GM12801 (cell line): ENCODE measurements around the gene SLC2A13.

ENCODE experiments used
- TF ChIP-seq, protein P1 (sequence below): IDR thresholded peaks from one replicate; pipeline ENCODE4 v1.5.1; 2011; ENCODE audit warnings: control low read depth; ENCODE audit not compliant: insufficient read length; ENCODE audit errors: extremely low read depth

SLC2A13 gene

DNA sequence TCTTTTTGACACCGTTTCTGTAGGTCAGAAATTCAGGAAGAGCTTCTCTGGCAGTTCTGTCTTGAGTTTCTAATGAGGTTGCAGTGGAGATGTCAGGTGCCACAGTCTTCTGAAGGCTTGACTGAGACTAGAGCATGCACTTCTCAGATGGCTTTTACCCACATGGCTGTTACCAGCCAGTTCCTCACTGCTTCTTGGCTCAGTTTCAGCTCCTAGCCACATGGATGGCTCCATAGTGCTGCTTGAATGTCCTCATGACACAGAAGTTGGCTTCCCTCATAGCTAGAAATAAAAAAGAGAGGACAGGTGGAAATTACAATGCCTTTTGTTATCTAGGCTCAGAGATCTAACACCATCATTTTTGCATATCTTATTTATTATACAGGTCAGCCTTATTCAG lies 38.1 kb upstream of the SLC2A13 start:
- TF ChIP-seq, protein P1, sequence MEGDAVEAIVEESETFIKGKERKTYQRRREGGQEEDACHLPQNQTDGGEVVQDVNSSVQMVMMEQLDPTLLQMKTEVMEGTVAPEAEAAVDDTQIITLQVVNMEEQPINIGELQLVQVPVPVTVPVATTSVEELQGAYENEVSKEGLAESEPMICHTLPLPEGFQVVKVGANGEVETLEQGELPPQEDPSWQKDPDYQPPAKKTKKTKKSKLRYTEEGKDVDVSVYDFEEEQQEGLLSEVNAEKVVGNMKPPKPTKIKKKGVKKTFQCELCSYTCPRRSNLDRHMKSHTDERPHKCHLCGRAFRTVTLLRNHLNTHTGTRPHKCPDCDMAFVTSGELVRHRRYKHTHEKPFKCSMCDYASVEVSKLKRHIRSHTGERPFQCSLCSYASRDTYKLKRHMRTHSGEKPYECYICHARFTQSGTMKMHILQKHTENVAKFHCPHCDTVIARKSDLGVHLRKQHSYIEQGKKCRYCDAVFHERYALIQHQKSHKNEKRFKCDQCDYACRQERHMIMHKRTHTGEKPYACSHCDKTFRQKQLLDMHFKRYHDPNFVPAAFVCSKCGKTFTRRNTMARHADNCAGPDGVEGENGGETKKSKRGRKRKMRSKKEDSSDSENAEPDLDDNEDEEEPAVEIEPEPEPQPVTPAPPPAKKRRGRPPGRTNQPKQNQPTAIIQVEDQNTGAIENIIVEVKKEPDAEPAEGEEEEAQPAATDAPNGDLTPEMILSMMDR: no peak

DNA sequence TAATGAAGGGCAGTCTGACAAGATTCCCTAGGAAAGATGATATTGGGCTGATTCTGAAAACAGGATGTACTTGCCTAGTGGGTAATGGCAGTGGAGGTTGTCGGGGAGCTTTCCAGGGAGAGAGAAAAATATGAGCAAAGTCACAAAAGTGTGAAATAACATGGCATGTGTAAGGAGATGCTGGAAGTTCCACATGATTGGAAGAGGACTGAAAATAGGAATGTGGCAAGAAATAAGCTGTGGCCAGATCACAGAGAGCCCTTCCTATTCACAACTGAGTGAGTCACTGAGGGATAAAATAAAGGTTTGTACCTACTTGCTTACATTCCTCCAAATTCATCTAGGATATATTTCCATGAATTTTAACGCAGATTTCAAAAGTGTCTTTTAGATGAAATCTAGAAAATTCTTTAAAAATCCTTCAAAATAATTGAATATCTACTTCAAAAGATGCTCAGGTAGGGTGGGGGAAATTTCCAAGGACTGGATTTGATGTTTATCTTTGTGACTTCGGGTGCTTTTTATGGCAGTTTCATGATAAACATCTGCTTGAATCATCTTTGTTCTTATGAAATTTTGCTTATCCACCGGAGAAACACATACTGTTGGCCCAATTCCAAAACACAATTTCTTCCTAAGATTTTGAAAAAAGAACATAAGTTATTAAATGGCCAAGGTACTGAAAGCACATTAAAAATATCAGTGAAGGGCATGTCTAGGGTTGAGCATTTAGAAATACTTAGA lies 36.3 kb upstream of the SLC2A13 start:
- TF ChIP-seq, protein P1: no peak

DNA sequence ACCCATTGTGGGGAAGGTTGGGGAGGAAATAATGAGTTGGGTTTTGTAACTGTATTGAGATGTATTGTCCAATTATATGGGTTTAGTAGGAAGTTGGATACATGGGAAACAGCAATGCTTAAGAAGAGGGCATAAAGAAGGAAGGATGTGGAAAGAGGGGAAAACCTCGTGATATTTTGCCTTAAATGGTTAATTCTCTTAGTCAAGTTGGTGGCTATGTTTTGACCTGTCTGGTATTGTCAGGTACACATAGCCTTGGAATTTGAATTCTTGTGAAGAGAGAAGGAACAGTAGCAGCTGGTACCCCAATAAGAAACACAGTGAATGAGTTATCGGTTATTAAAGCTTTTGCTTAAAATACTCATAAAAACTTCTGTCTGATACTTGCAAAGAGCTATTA lies 32.6 kb upstream of the SLC2A13 start:
- TF ChIP-seq, protein P1: no peak

DNA sequence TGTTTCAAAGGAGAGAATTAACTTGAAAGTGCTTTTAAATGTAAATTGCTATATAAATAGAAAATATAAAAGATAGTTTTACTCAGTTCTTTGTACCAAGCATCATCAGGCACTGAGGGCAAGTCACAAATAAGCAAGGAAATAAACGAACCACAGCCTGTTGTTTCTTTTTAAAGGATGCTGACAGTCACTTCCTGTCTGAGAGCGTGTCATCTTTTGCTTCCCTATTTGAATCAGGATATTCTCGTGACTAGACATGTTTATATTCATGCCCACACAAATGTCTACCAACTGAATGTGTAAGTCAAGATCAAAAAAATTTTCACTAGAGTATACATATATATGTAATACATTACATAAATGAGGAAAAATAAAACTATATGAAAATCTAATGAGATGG lies 31.4 kb upstream of the SLC2A13 start:
- TF ChIP-seq, protein P1: no peak

DNA sequence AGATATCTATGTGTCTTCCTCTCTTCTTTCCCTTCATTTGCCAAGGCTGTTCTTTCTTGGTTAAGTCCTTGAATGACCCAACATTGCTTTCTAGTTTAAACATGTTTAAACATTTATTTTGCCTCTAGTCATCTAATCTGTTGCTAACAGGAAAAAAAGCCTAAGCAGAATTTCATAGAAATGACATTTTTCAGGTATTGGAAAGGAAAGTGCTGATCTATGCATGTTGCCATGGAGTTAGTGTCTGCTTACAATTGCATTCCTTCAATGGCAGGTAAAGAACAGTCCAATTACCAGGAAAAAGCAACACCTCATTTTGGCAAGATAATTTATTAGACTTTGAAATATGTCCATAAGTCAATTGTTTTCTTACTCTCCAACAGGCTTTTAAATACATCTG lies 21.5 kb upstream of the SLC2A13 start:
- TF ChIP-seq, protein P1: no peak

DNA sequence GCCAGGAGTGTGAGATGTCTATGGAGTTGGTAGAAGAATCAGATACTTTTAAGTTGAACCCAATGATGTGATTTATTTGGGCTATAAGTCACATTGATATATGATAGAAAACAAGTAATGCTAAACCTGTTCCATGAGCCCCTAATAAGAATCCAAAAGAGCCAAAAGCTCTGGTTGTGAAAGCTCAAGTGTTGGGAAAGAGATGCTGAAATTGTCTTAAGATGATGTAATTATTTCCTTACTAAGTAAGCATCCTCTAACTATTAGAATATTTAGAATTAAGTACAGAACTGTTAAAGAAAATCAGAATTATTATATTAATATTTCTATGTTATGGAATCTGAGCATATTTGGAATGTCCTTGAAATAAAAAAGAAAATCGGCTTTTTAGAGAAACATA lies 17.6 kb upstream of the SLC2A13 start:
- TF ChIP-seq, protein P1: no peak

DNA sequence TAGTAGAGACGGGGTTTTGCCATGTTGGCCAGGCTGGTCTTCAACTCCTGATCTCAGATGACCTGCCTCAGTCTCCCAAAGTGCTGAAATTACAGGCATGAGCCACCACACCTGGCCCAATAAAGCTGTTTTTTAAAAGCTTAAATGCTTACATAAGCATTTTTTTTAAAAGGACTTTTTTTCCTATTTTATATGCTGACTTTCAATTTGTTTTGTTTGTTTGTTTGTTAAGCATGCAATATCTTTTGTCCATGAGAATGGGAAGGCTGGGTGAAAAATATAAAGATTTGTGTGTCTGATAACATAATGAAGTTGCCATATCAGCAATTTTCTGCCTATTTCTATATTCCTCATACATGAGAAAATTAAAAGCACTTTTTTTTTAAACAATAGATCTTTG lies 17.0 kb upstream of the SLC2A13 start:
- TF ChIP-seq, protein P1: no peak
